Left forelimb (tissue), 1 donor: ENCODE data around the gene HAPLN2.

ENCODE experiments used
- DNase-seq: peaks from one replicate; pipeline ENCODE4 v3.0.0-alpha.2; 2018; ENCODE audit warnings: low spot score

Gene HAPLN2

GRCh38 chr1:156663178-156663577 is 44.0 kb downstream of the HAPLN2 start:
- peak; percentile 87 for DNase-seq

GRCh38 chr1:156664046-156664766 is 45.0 kb downstream of the HAPLN2 start:
- DNase-seq: no peak

GRCh38 chr1:156664767-156665411 is 45.7 kb downstream of the HAPLN2 start:
- no peak for DNase-seq

- DNase-seq: no peak
Measured at GRCh38 chr1:156665539-156665938, 46.3 kb downstream of the HAPLN2 start.

- DNase-seq: no peak
Measured at GRCh38 chr1:156666862-156667609, 47.8 kb downstream of the HAPLN2 start.

GRCh38 chr1:156667610-156667967 is 48.4 kb downstream of the HAPLN2 start:
- peak; percentile 87 for DNase-seq

- DNase-seq: no peak
Measured at GRCh38 chr1:156667968-156668709, 48.9 kb downstream of the HAPLN2 start.

- DNase-seq: no peak
Measured at GRCh38 chr1:156668801-156669637, 49.8 kb downstream of the HAPLN2 start.

GRCh38 chr1:156669794-156670193 is 50.6 kb downstream of the HAPLN2 start:
- no peak for DNase-seq

GRCh38 chr1:156670359-156670758 is 51.1 kb downstream of the HAPLN2 start:
- no peak for DNase-seq

- no peak for DNase-seq
Measured at GRCh38 chr1:156670791-156671190, 51.6 kb downstream of the HAPLN2 start.

- DNase-seq: no peak
Measured at GRCh38 chr1:156671804-156672203, 52.6 kb downstream of the HAPLN2 start.

GRCh38 chr1:156673387-156674121 is 54.3 kb downstream of the HAPLN2 start:
- DNase-seq: no peak
